Measurements from ENCODE around the gene ERI3.

DNA sequence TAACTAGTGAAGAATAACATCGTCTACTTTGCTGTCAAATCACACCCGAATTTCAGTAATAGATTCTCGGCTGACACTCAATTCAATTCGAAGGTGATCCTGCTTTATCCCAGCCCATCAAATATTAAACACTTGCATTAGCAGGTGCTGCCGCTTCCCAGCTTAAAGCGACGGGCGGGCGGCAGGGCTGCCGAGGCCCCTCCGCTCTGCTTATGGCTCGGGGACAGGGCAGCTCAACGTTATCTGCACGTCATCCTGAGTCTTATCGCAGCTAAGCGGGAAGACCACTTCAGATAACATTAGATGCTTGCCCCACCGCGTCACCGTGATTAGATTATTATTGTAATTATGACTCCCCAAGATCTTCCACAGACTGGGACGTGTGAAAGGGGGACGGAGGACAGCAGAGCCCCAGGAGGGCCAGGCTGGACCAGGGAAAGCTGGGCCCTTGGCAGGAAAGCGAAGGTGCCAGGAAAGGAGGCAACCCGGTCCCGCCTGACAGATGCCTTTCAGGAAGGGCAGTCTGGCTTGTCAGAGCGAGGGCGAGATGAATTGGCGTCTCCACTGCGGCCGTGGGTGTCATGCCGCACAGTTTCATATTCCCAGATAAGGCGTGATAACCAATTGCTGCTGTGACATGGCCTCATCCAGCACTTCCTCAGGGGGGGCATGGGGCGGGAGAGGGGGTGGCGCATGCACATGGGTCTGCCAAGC is 104.8 kb downstream of the ERI3 start:
- TF ChIP-seq, protein P1, sequence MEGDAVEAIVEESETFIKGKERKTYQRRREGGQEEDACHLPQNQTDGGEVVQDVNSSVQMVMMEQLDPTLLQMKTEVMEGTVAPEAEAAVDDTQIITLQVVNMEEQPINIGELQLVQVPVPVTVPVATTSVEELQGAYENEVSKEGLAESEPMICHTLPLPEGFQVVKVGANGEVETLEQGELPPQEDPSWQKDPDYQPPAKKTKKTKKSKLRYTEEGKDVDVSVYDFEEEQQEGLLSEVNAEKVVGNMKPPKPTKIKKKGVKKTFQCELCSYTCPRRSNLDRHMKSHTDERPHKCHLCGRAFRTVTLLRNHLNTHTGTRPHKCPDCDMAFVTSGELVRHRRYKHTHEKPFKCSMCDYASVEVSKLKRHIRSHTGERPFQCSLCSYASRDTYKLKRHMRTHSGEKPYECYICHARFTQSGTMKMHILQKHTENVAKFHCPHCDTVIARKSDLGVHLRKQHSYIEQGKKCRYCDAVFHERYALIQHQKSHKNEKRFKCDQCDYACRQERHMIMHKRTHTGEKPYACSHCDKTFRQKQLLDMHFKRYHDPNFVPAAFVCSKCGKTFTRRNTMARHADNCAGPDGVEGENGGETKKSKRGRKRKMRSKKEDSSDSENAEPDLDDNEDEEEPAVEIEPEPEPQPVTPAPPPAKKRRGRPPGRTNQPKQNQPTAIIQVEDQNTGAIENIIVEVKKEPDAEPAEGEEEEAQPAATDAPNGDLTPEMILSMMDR (IDR thresholded peaks at IDR 0.05): no peak
- no peak for TF ChIP-seq POLR2AphosphoS5 (IDR thresholded peaks at IDR 0.05)

Data from gastroesophageal sphincter (tissue), 3 donors.